PC-3 (cell line): ENCODE data around the gene APMAP.

Experiments
- EZH2 ChIP-seq: fragments of 300-600 bp; sonication (generic); IDR thresholded peaks from one replicate; pipeline ENCODE4 v1.6.1; 2017; ENCODE audit warnings: antibody characterized with exemption, mild to moderate bottlenecking, low read length; ENCODE audit not compliant: unreplicated experiment
- EZH2phosphoT487 ChIP-seq: fragments of 300-600 bp; sonication (generic); IDR thresholded peaks from 2 replicates; pipeline ENCODE4 v1.6.1; 2018; ENCODE audit warnings: mild to moderate bottlenecking, antibody characterized with exemption, low read length, borderline replicate concordance
- TF ChIP-seq, protein P1 (sequence below): fragments of 300-600 bp; sonication (generic); conservative IDR thresholded peaks from 2 replicates; pipeline ENCODE4 v1.5.1; 2017; ENCODE audit warnings: antibody characterized with exemption, low read depth, mild to moderate bottlenecking, low read length

DNA sequence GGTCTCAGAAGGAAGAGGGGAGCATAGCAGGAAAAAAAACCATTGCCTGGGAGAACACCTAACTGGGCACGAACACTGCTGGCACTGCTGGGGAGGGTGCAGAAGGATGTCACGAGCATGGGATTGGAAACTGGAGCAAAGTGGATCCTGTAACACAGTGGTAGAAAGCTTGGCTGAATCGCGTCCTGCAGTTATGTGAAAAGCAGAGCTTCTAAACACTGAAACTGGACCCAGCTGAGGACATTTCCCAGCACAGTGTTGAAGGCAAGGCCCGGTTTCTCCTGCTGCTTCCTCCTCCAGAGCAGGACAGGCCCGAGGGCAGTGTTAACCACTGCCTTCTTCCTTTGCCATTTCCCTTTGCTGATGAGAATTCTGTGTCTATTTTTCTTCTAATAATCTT lies 6.7 kb downstream of the APMAP start:
- TF ChIP-seq, protein P1, sequence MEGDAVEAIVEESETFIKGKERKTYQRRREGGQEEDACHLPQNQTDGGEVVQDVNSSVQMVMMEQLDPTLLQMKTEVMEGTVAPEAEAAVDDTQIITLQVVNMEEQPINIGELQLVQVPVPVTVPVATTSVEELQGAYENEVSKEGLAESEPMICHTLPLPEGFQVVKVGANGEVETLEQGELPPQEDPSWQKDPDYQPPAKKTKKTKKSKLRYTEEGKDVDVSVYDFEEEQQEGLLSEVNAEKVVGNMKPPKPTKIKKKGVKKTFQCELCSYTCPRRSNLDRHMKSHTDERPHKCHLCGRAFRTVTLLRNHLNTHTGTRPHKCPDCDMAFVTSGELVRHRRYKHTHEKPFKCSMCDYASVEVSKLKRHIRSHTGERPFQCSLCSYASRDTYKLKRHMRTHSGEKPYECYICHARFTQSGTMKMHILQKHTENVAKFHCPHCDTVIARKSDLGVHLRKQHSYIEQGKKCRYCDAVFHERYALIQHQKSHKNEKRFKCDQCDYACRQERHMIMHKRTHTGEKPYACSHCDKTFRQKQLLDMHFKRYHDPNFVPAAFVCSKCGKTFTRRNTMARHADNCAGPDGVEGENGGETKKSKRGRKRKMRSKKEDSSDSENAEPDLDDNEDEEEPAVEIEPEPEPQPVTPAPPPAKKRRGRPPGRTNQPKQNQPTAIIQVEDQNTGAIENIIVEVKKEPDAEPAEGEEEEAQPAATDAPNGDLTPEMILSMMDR, result no peak
- no peak for TF ChIP-seq EZH2phosphoT487
- TF ChIP-seq EZH2, result no peak
